MCF 10A (cell line): ENCODE data around the gene LRRC3. TPM values are rescaled to one million over a fixed set of nuclear protein-coding genes. Genes with fewer than 3 reads are reported as not detected.

Experiments
- BruUV-seq: library from RNA; stranded (reverse); fragments of 400-500 nt; replicated peaks from 2 replicates; lab custom pipeline; 2021; lab: Mats Ljungman, UMichigan
- CTCF ChIA-PET: fragments of 300-600 bp; sonication (Branson Sonifier 250); formaldehyde crosslinking; extraction: SDS; loops from one replicate; lab custom pipeline; 2021; ENCODE audit warnings: antibody characterized with exemption, inconsistent platforms; lab: Yijun Ruan, JAX
- POLR2A ChIA-PET: fragments of 300-600, 350-650 bp; sonication (Branson Sonifier 250); formaldehyde crosslinking; extraction: SDS; loops from one replicate; lab custom pipeline; 2020; ENCODE audit warnings: antibody characterized with exemption, inconsistent platforms; lab: Yijun Ruan, JAX
- DNase-seq: peaks from one replicate; pipeline ENCODE4 v3.0.0-alpha.2; 2018; ENCODE audit not compliant: unreplicated experiment
- H3K27ac Mint-ChIP-seq: one replicate; pipeline ENCODE4 v1.8.0; 2022; ENCODE audit warnings: mild to moderate bottlenecking, low read depth, mixed read lengths; ENCODE audit not compliant: unreplicated experiment
- H3K27me3 Mint-ChIP-seq: one replicate; pipeline ENCODE4 v1.8.0; 2022; ENCODE audit warnings: mixed read lengths; ENCODE audit not compliant: insufficient read depth, unreplicated experiment
- H3K36me3 Mint-ChIP-seq: one replicate; pipeline ENCODE4 v1.8.0; 2022; ENCODE audit warnings: mild to moderate bottlenecking, moderate library complexity, mixed read lengths; ENCODE audit not compliant: insufficient read depth, unreplicated experiment
- H3K4me1 Mint-ChIP-seq: one replicate; pipeline ENCODE4 v1.8.0; 2022; ENCODE audit warnings: mixed read lengths; ENCODE audit not compliant: insufficient read depth, unreplicated experiment
- H3K4me3 Mint-ChIP-seq: one replicate; pipeline ENCODE4 v1.8.0; 2022; ENCODE audit warnings: mild to moderate bottlenecking, moderate library complexity, mixed read lengths; ENCODE audit not compliant: unreplicated experiment
- H3K9me3 Mint-ChIP-seq: one replicate; pipeline ENCODE4 v1.8.0; 2022; ENCODE audit warnings: mixed read lengths; ENCODE audit not compliant: unreplicated experiment
- intact Hi-C: fragments of 100-400 bp; cut with micrococcal nuclease; formaldehyde crosslinking; loops from 2 replicates; pipeline ENCODE4 v1.14.1; 2022
- total RNA-seq: library from RNA; stranded (reverse); gene quantifications from 2 replicates; pipeline ENCODE4 v1.2.3, GENCODE V29; 2022
- TF ChIP-seq, protein P1 (sequence below): fragments of 200-600 bp; IDR thresholded peaks from one replicate; pipeline ENCODE4 v1.8.0; 2022; ENCODE audit warnings: antibody characterized with exemption, mild to moderate bottlenecking; ENCODE audit not compliant: unreplicated experiment

Gene LRRC3
- total RNA-seq, 1 experiment from 2014 or later: not detected

DNA sequence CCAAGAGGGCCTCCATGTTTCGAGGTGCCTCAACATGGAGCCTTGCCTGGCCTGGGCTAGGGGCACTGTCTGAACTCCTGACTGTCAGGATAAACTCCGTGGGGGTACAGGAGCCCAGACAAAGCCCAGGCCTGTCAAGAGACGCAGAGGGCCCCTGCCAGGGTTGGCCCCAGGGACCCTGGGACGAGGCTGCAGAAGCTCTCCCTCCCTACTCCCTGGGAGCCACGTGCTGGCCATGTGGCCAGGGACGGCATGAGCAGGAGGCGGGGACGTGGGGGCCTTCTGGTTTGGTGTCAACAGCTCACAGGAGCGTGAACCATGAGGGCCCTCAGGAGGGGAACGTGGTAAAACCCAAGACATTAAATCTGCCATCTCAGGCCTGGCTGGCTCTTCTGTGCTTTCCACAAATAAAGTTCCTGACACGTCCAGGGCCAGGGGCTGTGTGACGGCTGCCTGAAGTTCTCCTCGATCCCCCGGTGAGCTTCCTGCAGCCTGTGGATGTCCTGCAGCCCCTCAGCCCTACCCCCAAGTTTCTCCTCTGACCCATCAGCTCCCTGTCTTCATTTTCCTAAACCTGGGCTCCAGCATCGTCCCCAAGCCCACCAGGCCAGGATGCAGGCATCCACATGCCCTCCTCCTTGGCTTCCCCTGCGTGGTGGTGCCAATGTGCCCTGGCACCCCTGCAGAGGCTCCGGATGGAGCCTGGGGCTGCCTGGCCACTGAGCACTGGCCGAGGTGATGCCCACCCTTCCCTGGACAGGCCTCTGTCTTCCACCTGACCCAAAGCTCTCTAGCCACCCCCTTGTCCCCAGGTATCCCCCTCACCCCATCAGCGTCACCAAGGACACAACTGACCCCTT lies 12.8 kb upstream of the LRRC3 start:
- no peak overlapping the region for H3K4me3 Mint-ChIP-seq
- BruUV-seq: no TSS peak
- no peaks in the 10 kb centered on the region for H3K9me3 Mint-ChIP-seq
- no peak for DNase-seq
- no peak overlapping the region for H3K27ac Mint-ChIP-seq
- no peaks in the 10 kb centered on the region for H3K4me1 Mint-ChIP-seq
- TF ChIP-seq, protein P1, sequence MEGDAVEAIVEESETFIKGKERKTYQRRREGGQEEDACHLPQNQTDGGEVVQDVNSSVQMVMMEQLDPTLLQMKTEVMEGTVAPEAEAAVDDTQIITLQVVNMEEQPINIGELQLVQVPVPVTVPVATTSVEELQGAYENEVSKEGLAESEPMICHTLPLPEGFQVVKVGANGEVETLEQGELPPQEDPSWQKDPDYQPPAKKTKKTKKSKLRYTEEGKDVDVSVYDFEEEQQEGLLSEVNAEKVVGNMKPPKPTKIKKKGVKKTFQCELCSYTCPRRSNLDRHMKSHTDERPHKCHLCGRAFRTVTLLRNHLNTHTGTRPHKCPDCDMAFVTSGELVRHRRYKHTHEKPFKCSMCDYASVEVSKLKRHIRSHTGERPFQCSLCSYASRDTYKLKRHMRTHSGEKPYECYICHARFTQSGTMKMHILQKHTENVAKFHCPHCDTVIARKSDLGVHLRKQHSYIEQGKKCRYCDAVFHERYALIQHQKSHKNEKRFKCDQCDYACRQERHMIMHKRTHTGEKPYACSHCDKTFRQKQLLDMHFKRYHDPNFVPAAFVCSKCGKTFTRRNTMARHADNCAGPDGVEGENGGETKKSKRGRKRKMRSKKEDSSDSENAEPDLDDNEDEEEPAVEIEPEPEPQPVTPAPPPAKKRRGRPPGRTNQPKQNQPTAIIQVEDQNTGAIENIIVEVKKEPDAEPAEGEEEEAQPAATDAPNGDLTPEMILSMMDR: no peak
- intact Hi-C loops: no loop called here
- POLR2A ChIA-PET: interaction anchor here (1.8 kb wide), 1 partner anchor 10 kb away, joined by 4 read pairs; no protein-coding TSS in a partner anchor
- peaks cover 9% of the 10 kb centered on the region for H3K27me3 Mint-ChIP-seq
- no peaks in the 10 kb centered on the region for H3K36me3 Mint-ChIP-seq
- CTCF ChIA-PET: no interaction called here

DNA sequence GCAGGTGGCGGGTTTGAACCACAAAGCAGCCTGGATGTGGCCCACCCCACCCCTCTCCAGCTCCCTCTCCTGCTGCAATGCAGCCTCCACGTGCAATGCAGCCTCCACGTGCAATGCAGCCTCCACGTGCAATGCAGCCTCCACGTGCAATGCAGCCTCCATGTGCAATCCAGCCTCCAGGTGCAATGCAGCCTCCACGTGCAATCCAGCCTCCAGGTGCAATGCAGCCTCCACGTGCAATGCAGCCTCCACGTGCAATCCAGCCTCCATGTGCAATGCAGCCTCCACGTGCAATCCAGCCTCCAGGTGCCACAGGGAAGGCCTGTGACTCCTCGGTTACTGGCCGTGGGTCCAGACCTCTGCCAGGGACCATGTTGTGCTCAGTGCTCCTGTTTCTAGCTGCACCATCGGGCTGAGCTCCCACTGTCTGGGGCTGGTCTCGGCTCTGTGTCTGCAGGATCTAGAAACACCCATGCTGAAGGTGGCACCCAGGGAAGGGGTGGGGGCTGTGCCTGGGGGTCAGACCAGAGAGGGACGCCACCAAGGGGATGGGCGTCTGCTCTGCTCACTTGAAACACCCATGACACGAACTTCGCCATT lies 11.9 kb upstream of the LRRC3 start:
- intact Hi-C loops: no loop called here
- H3K27ac Mint-ChIP-seq: no peak overlapping the region
- no peak for DNase-seq
- H3K9me3 Mint-ChIP-seq: no peaks in the 10 kb centered on the region
- BruUV-seq: no TSS peak
- CTCF ChIA-PET: no interaction called here
- TF ChIP-seq, protein P1: no peak
- H3K4me1 Mint-ChIP-seq: no peaks in the 10 kb centered on the region
- POLR2A ChIA-PET: no interaction called here
- no peak overlapping the region for H3K4me3 Mint-ChIP-seq
- H3K27me3 Mint-ChIP-seq: peaks cover 18% of the 10 kb centered on the region
- no peaks in the 10 kb centered on the region for H3K36me3 Mint-ChIP-seq

DNA sequence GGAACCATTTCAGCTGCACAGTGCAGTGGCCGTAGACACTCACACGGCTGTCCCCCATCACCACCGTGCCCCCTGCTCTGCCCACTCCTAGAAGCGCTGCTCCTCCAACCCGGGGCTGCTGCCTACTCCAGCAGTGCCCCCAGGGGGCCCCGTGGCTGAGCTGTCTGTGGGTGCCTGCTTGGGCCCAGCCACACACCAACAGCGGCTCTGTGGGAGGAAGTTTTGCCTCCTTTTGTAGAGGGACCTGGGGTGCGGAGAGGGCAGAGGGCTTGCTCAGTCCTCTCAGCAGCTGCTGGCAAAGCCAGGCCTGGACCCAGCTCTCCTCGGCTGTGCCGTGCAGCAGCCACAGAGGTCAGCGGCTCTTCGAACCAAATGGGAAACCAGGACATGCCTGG lies 11.4 kb upstream of the LRRC3 start:
- H3K9me3 Mint-ChIP-seq: no peaks in the 10 kb centered on the region
- no peaks in the 10 kb centered on the region for H3K36me3 Mint-ChIP-seq
- H3K27me3 Mint-ChIP-seq: peaks cover 23% of the 10 kb centered on the region
- DNase-seq: no peak
- intact Hi-C loops: no loop called here
- no TSS peak for BruUV-seq
- CTCF ChIA-PET: no interaction called here
- H3K4me3 Mint-ChIP-seq: no peak overlapping the region
- POLR2A ChIA-PET: no interaction called here
- H3K27ac Mint-ChIP-seq: no peak overlapping the region
- TF ChIP-seq, protein P1: no peak
- no peaks in the 10 kb centered on the region for H3K4me1 Mint-ChIP-seq

DNA sequence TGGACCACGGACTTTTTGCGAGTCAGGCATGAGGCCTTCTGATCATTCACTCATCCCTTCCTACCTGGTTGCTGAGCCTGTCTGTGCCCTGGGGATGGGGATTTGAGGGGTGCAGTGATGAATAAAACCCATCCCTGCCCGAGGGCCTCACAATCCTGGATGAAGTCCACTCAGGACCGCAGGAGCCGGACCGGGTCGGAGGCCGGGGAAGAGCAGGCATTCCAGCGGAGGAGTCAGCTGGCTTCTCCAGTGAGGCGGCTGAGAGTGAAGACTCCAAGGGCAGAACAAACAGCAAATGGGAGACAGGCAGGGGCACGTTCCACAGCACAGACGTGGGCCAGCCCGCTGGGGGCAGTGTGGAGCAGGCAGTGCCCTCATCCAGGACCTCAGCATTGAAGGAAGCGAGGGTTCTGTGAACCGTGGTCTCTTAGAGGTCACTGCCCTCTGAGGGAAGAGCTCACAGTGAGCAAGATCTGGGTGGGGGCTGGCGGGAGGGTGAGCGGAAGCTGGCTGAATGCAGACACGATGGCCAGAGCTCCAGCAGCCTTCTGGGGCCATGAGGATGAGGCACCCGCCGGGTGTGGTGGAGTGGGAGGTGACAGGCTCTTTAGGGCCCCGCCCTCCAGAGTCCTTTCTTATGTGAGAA lies 10.9 kb upstream of the LRRC3 start:
- Mint-ChIP-seq H3K4me3 (no peak overlapping the region), H3K9me3 (no peaks in the 10 kb centered on the region), H3K4me1 (no peaks in the 10 kb centered on the region), H3K27ac (no peak overlapping the region), H3K36me3 (no peaks in the 10 kb centered on the region), H3K27me3 (peaks cover 28% of the 10 kb centered on the region)
- TF ChIP-seq, protein P1: no peak
- BruUV-seq: no TSS peak
- ChIA-PET CTCF (no interaction called here), POLR2A (no interaction called here)
- intact Hi-C loops: no loop called here
- no peak for DNase-seq
